Smooth muscle cell (in vitro differentiated cells): ENCODE data around the gene ADAM12. TPM values are rescaled to one million over a fixed set of nuclear protein-coding genes. Genes with fewer than 3 reads are reported as not detected.

ENCODE experiments used
- DNase-seq: peaks from one replicate; lab custom pipeline; 2025; ENCODE audit not compliant: unreplicated experiment; lab: John Stamatoyannopoulos, UW
- H2AFZ ChIP-seq: fragments of 200-600 bp; sonication (generic); 2 replicates; pipeline ENCODE4 v1.6.0; 2016; ENCODE audit warnings: antibody characterized with exemption, low read depth, mild to moderate bottlenecking
- H3F3A ChIP-seq: fragments of 200-600 bp; sonication (generic); 2 replicates; pipeline ENCODE4 v1.6.0; 2017; ENCODE audit warnings: antibody characterized with exemption, low read depth
- H3K27ac ChIP-seq: fragments of 200-600 bp; sonication (generic); 2 replicates; pipeline ENCODE4 v1.5.1; 2016; ENCODE audit warnings: low read depth, mild to moderate bottlenecking
- H3K27me3 ChIP-seq: fragments of 200-600 bp; sonication (generic); 2 replicates; pipeline ENCODE4 v1.6.1; 2016; ENCODE audit warnings: low read depth, mild to moderate bottlenecking
- H3K36me3 ChIP-seq: fragments of 200-600 bp; sonication (generic); 2 replicates; pipeline ENCODE4 v1.5.1; 2016; ENCODE audit warnings: low read depth
- H3K4me1 ChIP-seq: fragments of 200-600 bp; sonication (generic); 2 replicates; pipeline ENCODE4 v1.5.1; 2016; ENCODE audit warnings: low read depth
- H3K4me2 ChIP-seq: fragments of 200-600 bp; sonication (generic); 2 replicates; pipeline ENCODE4 v1.6.0; 2016; ENCODE audit warnings: mild to moderate bottlenecking
- H3K4me3 ChIP-seq: fragments of 200-600 bp; sonication (generic); 2 replicates; pipeline ENCODE4 v1.5.1; 2016; ENCODE audit warnings: mild to moderate bottlenecking
- H3K79me2 ChIP-seq: fragments of 200-600 bp; sonication (generic); 2 replicates; pipeline ENCODE4 v1.6.0; 2016; ENCODE audit warnings: low read depth, mild to moderate bottlenecking
- H3K9ac ChIP-seq: fragments of 200-600 bp; sonication (generic); 2 replicates; pipeline ENCODE4 v1.6.0; 2016; ENCODE audit warnings: low read depth
- H3K9me3 ChIP-seq: fragments of 200-600 bp; sonication (generic); replicated peaks from 2 replicates; pipeline ENCODE4 v1.5.1; 2016; ENCODE audit warnings: low read depth
- H4K20me1 ChIP-seq: fragments of 200-600 bp; sonication (generic); 2 replicates; pipeline ENCODE4 v1.6.0; 2016; ENCODE audit warnings: low read depth
- WGBS: methylation state at CpG from one replicate; pipeline ENCODE4 v1.1.7; 2016; ENCODE audit warnings: low lambda C conversion rate; 5-methylcytosine and 5-hydroxymethylcytosine counted together
- polyA plus RNA-seq: library from polyadenylated mRNA; unstranded; fragments of >200 nt; fragmentation: Nextera tagmentation; extraction: Ambion mirVana; gene quantifications from 2 replicates; pipeline ENCODE4 v1.2.1, GENCODE V29; 2016
- total RNA-seq: library from RNA; depleted of rRNA; stranded (reverse); fragments of >200 nt; gene quantifications from 2 replicates; pipeline ENCODE4 v1.2.3, GENCODE V29; 2014
- TF ChIP-seq, protein P1 (sequence below): fragments of 200-600 bp; sonication (generic); IDR thresholded peaks from 2 replicates; pipeline ENCODE4 v1.5.1; 2017; ENCODE audit warnings: borderline replicate concordance, mild to moderate bottlenecking, antibody characterized with exemption; ENCODE audit not compliant: insufficient read depth, poor library complexity, severe bottlenecking

Gene ADAM12
- total and polyA plus RNA-seq, 2 experiments from 2014 or later: 40.0 to 54.3 TPM

- Histone ChIP-seq H2AFZ (no peak overlapping the region), H3K9ac (peak overlapping the region; percentile 88), H3K27me3 (no peaks in the 10 kb centered on the region), H3K27ac (peak overlapping the region; percentile 92), H4K20me1 (no peaks in the 10 kb centered on the region), H3K79me2 (no peaks in the 10 kb centered on the region), H3K4me2 (peak overlapping the region; percentile 65), H3K4me3 (no peak overlapping the region), H3F3A (no peaks in the 10 kb centered on the region), H3K4me1 (peaks cover 22% of the 10 kb centered on the region), H3K9me3 (no peaks in the 10 kb centered on the region), H3K36me3 (no peaks in the 10 kb centered on the region)
- WGBS: 51% methylated on average over 3 of the region's 3 CpGs
- no peak for DNase-seq
- TF ChIP-seq, protein P1, sequence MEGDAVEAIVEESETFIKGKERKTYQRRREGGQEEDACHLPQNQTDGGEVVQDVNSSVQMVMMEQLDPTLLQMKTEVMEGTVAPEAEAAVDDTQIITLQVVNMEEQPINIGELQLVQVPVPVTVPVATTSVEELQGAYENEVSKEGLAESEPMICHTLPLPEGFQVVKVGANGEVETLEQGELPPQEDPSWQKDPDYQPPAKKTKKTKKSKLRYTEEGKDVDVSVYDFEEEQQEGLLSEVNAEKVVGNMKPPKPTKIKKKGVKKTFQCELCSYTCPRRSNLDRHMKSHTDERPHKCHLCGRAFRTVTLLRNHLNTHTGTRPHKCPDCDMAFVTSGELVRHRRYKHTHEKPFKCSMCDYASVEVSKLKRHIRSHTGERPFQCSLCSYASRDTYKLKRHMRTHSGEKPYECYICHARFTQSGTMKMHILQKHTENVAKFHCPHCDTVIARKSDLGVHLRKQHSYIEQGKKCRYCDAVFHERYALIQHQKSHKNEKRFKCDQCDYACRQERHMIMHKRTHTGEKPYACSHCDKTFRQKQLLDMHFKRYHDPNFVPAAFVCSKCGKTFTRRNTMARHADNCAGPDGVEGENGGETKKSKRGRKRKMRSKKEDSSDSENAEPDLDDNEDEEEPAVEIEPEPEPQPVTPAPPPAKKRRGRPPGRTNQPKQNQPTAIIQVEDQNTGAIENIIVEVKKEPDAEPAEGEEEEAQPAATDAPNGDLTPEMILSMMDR: no peak
These were observed 10.1 kb upstream of the ADAM12 start for GRCh38 chr10:126398383-126398743.

- Histone ChIP-seq H3K79me2 (no peaks in the 10 kb centered on the region), H3F3A (no peaks in the 10 kb centered on the region), H3K9me3 (no peaks in the 10 kb centered on the region), H3K9ac (peak overlapping the region; percentile 88), H3K4me1 (peaks cover 22% of the 10 kb centered on the region), H3K4me3 (no peak overlapping the region), H3K36me3 (no peaks in the 10 kb centered on the region), H4K20me1 (no peaks in the 10 kb centered on the region), H3K27ac (peak overlapping the region; percentile 92), H2AFZ (no peak overlapping the region), H3K27me3 (no peaks in the 10 kb centered on the region), H3K4me2 (peak overlapping the region; percentile 65)
- 14% methylated on average over 4 of the region's 4 CpGs for WGBS
- no peak for DNase-seq
- TF ChIP-seq, protein P1: no peak
These were observed 9.5 kb upstream of the ADAM12 start for GRCh38 chr10:126397640-126398382.

- peak overlapping the region; percentile 92 for H3K27ac ChIP-seq
- H3K9me3 ChIP-seq: no peaks in the 10 kb centered on the region
- TF ChIP-seq, protein P1: no peak
- no peaks in the 10 kb centered on the region for H3F3A ChIP-seq
- WGBS: 80% methylated on average over 3 of the region's 3 CpGs
- no peak for DNase-seq
- H3K4me1 ChIP-seq: peaks cover 22% of the 10 kb centered on the region
- H3K36me3 ChIP-seq: no peaks in the 10 kb centered on the region
- H2AFZ ChIP-seq: no peak overlapping the region
- H3K27me3 ChIP-seq: no peaks in the 10 kb centered on the region
- H4K20me1 ChIP-seq: no peaks in the 10 kb centered on the region
- H3K79me2 ChIP-seq: no peaks in the 10 kb centered on the region
- no peak overlapping the region for H3K4me2 ChIP-seq
- H3K4me3 ChIP-seq: no peak overlapping the region
- H3K9ac ChIP-seq: peak overlapping the region; percentile 2
These were observed 8.9 kb upstream of the ADAM12 start for GRCh38 chr10:126397156-126397555.

DNA sequence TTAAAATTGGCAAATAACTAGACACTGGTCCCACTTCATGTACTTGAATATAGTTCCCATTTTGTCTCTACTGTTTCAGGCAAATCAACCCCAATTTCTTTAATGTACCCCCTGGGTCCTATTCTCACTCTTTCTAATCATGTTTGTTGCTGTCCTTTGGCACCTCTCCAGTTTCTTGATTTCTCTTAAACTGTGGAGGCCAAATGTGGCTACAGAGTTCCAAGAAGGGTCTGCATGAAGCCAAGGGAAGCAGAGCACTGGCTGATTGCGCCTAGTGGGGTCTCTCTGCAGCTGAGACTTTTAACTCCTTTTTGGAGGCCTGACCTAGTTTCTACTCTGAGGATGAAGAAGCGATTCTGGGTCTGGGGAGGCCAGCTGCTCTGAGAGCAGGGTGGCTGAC, 6.7 kb upstream of the ADAM12 start:
- H3F3A ChIP-seq: peaks cover 10% of the 10 kb centered on the region
- H3K4me1 ChIP-seq: peaks cover 39% of the 10 kb centered on the region
- no peaks in the 10 kb centered on the region for H4K20me1 ChIP-seq
- no peaks in the 10 kb centered on the region for H3K36me3 ChIP-seq
- DNase-seq: no peak
- H3K4me2 ChIP-seq: no peak overlapping the region
- H3K9me3 ChIP-seq: no peaks in the 10 kb centered on the region
- H3K27ac ChIP-seq: no peak overlapping the region
- 95% methylated on average over 2 of the region's 2 CpGs for WGBS
- no peak overlapping the region for H2AFZ ChIP-seq
- no peaks in the 10 kb centered on the region for H3K79me2 ChIP-seq
- TF ChIP-seq, protein P1: no peak
- no peak overlapping the region for H3K9ac ChIP-seq
- H3K4me3 ChIP-seq: no peak overlapping the region
- no peaks in the 10 kb centered on the region for H3K27me3 ChIP-seq
